Uterus (tissue), 2 donors: ENCODE data around the gene TPRA1.
"Not testable (repeated sequence)": the region's sequence is repeated elsewhere in the genome, so short reads cannot be mapped to it uniquely, and the experiment has no call there.

Experiments used
- CTCF ChIP-seq, 4 experiments: fragments of 200-600 bp in 2 of 4; fragments of 450-650 bp in 2 of 4; sonication (generic) in 2 of 4; IDR thresholded peaks; one replicate each; pipeline ENCODE4 v1.5.1; 2016 to 2019; ENCODE audit warnings: antibody characterized with exemption in 4 of 4, mild to moderate bottlenecking in 2 of 4, moderate library complexity in 1 of 4
- POLR2A ChIP-seq, 2 donors: fragments of 450-650 bp; IDR thresholded peaks; one replicate each; pipeline ENCODE4 v1.6.1; 2016; ENCODE audit warnings: antibody characterized with exemption in 2 of 2, mild to moderate bottlenecking in 1 of 2, moderate library complexity in 1 of 2

DNA sequence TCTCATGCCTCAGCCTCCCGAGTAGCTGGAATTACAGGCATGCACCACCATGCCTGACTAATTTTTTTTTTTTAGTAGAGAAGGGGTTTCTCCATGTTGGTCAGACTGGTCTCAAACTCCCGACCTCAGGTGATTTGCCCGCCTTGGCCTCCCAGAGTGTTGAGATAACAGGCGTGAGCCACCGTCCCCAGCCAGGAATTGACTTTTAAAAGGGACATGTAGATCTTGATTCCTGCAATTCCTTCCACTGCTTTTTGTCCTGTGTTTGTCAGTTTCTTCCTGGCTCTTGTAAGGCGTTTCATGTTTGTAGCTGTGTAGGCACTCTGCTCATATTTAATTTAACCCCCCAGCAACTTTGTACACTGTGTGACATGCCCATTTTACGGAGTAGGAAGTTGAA is 15.0 kb upstream of the TPRA1 start:
- TF ChIP-seq POLR2A, CTCF (IDR thresholded peaks at IDR 0.05): not testable (repeated sequence)
